Measurements from ENCODE around the gene ZBTB18.

DNA sequence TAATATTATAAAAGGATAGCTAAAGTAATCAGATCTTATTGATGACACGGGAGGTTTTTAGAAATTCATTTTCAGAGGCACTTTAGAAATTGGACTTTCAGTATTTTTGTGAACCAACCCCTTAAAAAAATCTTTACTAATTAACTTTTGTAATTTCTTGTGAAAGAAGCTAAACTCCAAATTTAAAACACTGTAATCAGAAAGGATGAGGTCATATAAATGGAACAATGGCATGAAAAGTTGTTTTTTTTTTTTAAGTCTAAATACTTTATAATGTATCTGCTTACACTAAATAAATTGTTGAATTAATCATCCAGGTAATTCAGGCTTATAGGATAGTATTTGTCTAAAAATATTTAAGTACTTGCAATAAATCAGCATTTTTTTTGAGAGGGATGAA, 9.0 kb downstream of the ZBTB18 start:
- TF ChIP-seq NFE2L2 (conservative IDR thresholded peaks at IDR 0.05; ENCODE audit: low read length) = no peak
- no peak for TF ChIP-seq MAFK (IDR thresholded peaks at IDR 0.05; ENCODE audit: partially characterized antibody)
- TF ChIP-seq RCOR1 (IDR thresholded peaks at IDR 0.05; ENCODE audit: low read depth, low read length) = no peak
- no peak for TF ChIP-seq EP300 (IDR thresholded peaks at IDR 0.05)
- TF ChIP-seq MAX (IDR thresholded peaks at IDR 0.05) = no peak
- no peak for TF ChIP-seq MYC (IDR thresholded peaks at IDR 0.05; ENCODE audit: borderline replicate concordance, low read length)
- TF ChIP-seq CTCF (IDR thresholded peaks at IDR 0.05) = no peak
- no peak for TF ChIP-seq RNF2 (IDR thresholded peaks at IDR 0.05; ENCODE audit: borderline replicate concordance, low read depth)
- TF ChIP-seq ESRRA (IDR thresholded peaks at IDR 0.05; ENCODE audit: borderline replicate concordance, low read length) = no peak
- no peak for TF ChIP-seq CEBPB (IDR thresholded peaks at IDR 0.05)
